Uterus (tissue), 4 donors: ENCODE results near the gene USP43. TPM values are rescaled to one million over a fixed set of nuclear protein-coding genes. Genes with fewer than 3 reads are reported as not detected.

Experiments used
- DNase-seq, 2 donors: peaks; one replicate each; pipeline ENCODE4 v3.0.0-alpha.2; 2019 to 2020
- H3K27ac ChIP-seq, 2 donors: fragments of 200-600 bp; sonication (generic); 1 replicate in 1 of 2; 2 replicates in 1 of 2; pipeline ENCODE4 v1.5.1; 2016 to 2018
- H3K27me3 ChIP-seq, 2 donors: fragments of 200-600 bp; sonication (generic); one replicate each; pipeline ENCODE4 v1.5.1; 2018 to 2019; ENCODE audit warnings: control low read depth in 1 of 2
- H3K36me3 ChIP-seq, 2 donors: fragments of 200-600 bp; sonication (generic); one replicate each; pipeline ENCODE4 v1.5.1; 2019; ENCODE audit warnings: control low read depth in 1 of 2
- H3K4me1 ChIP-seq, 2 donors: fragments of 200-600 bp; sonication (generic); one replicate each; pipeline ENCODE4 v1.5.1; 2018 to 2019; ENCODE audit warnings: control low read depth in 1 of 2
- H3K4me3 ChIP-seq, 2 donors: fragments of 200-600 bp; sonication (generic); 1 replicate in 1 of 2; 2 replicates in 1 of 2; pipeline ENCODE4 v1.5.1; 2018 to 2019; ENCODE audit warnings: mild to moderate bottlenecking in 1 of 2
- H3K9me3 ChIP-seq, 2 donors: fragments of 200-600 bp; sonication (generic); one replicate each; pipeline ENCODE4 v1.5.1; 2019; ENCODE audit warnings: control low read depth in 1 of 2
- POLR2A ChIP-seq, 2 donors: fragments of 450-650 bp; IDR thresholded peaks; one replicate each; pipeline ENCODE4 v1.6.1; 2016; ENCODE audit warnings: antibody characterized with exemption in 2 of 2, mild to moderate bottlenecking in 1 of 2, moderate library complexity in 1 of 2
- intact Hi-C: fragments of 100-400 bp; cut with DNase I; formaldehyde crosslinking; loops from one replicate; pipeline ENCODE4 v1.15.1; 2023; ENCODE audit warnings: low total_unique reads
- total RNA-seq, 4 donors: library from RNA; depleted of rRNA in 3 of 4; stranded (reverse); fragments of >200 nt in 3 of 4; gene quantifications; one replicate each; pipeline versions ENCODE4 v1.1.0 to v1.2.4, GENCODE V29; 2014 to 2023
- TF ChIP-seq, protein P1 (sequence below), 4 experiments: fragments of 200-600 bp in 2 of 4; fragments of 450-650 bp in 2 of 4; sonication (generic) in 2 of 4; IDR thresholded peaks; one replicate each; pipeline ENCODE4 v1.5.1; 2016 to 2019; ENCODE audit warnings: antibody characterized with exemption in 4 of 4, mild to moderate bottlenecking in 2 of 4, moderate library complexity in 1 of 4
- donor health status: DM: yes; HTN: yes; CAD: no.

Gene USP43
- total RNA-seq, 4 donors from 2014 or later = 0.40 to 2.1 TPM; not detected in 2

- Histone ChIP-seq H3K4me1 (no peaks in the 10 kb centered on the region), H3K36me3 (no peaks in the 10 kb centered on the region), H3K4me3 (no peak overlapping the region), H3K9me3 (no peaks in the 10 kb centered on the region), H3K27me3 (no peaks in the 10 kb centered on the region), H3K27ac (no peak overlapping the region)
- DNase-seq = no peak
- intact Hi-C loops = no loop called here
- TF ChIP-seq, protein P1, sequence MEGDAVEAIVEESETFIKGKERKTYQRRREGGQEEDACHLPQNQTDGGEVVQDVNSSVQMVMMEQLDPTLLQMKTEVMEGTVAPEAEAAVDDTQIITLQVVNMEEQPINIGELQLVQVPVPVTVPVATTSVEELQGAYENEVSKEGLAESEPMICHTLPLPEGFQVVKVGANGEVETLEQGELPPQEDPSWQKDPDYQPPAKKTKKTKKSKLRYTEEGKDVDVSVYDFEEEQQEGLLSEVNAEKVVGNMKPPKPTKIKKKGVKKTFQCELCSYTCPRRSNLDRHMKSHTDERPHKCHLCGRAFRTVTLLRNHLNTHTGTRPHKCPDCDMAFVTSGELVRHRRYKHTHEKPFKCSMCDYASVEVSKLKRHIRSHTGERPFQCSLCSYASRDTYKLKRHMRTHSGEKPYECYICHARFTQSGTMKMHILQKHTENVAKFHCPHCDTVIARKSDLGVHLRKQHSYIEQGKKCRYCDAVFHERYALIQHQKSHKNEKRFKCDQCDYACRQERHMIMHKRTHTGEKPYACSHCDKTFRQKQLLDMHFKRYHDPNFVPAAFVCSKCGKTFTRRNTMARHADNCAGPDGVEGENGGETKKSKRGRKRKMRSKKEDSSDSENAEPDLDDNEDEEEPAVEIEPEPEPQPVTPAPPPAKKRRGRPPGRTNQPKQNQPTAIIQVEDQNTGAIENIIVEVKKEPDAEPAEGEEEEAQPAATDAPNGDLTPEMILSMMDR (IDR thresholded peaks at IDR 0.05) = no peak
- no peak for TF ChIP-seq POLR2A (IDR thresholded peaks at IDR 0.05)
Observed at GRCh38 chr17:9700754-9701476, 55.6 kb downstream of the USP43 start.

- no peaks in the 10 kb centered on the region for H3K9me3 ChIP-seq
- no peak for DNase-seq
- H3K27ac ChIP-seq = no peak overlapping the region
- no peaks in the 10 kb centered on the region for H3K4me1 ChIP-seq
- no peaks in the 10 kb centered on the region for H3K36me3 ChIP-seq
- intact Hi-C loops = no loop called here
- H3K27me3 ChIP-seq = no peaks in the 10 kb centered on the region
- TF ChIP-seq, protein P1 (IDR thresholded peaks at IDR 0.05) = no peak
- TF ChIP-seq POLR2A (IDR thresholded peaks at IDR 0.05) = no peak
- H3K4me3 ChIP-seq = no peak overlapping the region
Observed at GRCh38 chr17:9702482-9702881, 57.2 kb downstream of the USP43 start.

DNA sequence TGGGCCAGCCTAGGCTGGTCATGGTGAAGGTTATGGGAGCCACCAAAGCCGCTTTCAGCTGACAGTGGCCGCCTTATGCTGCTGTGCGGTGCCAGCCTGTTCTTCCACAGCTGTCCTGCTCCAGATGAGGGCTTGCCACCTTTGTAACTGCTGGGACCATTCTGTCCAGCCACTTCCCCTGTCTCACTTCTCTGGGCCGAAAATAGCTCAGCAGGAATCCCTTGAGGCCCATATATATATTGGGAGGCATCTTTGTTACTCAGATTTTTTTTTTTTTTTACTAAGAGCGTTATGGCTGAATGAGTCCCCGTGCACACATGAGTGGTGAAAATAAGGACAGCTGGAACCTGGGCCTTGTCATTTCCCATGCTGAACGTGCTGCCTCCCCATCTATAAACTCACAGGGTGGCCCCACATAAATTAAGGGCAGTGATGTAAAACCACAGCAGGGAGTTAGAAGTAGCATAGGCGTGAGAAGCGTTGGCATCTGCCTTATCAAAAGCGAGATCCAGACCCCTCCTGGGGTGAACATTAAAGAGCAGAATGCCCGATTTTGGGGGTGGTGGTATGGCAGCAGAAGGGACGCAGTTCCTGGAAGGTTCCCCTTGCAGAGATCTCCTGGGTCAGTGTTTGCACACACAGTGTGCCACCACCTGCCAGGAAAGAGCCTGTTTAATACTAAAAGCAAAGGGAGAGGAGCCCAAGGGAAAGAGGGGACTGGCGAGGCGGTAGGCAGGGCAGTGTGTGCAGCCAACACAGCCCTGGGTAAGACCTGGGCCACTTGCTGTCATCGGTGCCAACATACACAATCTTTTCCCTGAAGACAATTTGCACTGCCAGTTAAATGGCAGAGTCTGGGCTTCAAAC lies 57.8 kb downstream of the USP43 start:
- Histone ChIP-seq H3K27me3 (no peaks in the 10 kb centered on the region), H3K9me3 (no peaks in the 10 kb centered on the region), H3K36me3 (no peaks in the 10 kb centered on the region), H3K27ac (no peak overlapping the region), H3K4me3 (no peak overlapping the region), H3K4me1 (no peaks in the 10 kb centered on the region)
- intact Hi-C loops = no loop called here
- no peak for DNase-seq
- TF ChIP-seq, protein P1 (IDR thresholded peaks at IDR 0.05) = no peak

GRCh38 chr17:9703781-9704082 lies 58.4 kb downstream of the USP43 start:
- intact Hi-C loops = no loop called here
- H3K9me3 ChIP-seq = no peaks in the 10 kb centered on the region

More at GRCh38 chr17:9703781-9704082, 58.4 kb downstream of the USP43 start:
- H3K27me3 ChIP-seq = no peaks in the 10 kb centered on the region
- no peaks in the 10 kb centered on the region for H3K36me3 ChIP-seq
- no peak for TF ChIP-seq POLR2A (IDR thresholded peaks at IDR 0.05)
- TF ChIP-seq, protein P1 (IDR thresholded peaks at IDR 0.05) = no peak
- DNase-seq = no peak
- no peaks in the 10 kb centered on the region for H3K4me1 ChIP-seq
- no peak overlapping the region for H3K4me3 ChIP-seq
- no peak overlapping the region for H3K27ac ChIP-seq
